Mesendoderm (in vitro differentiated cells): ENCODE data around the gene IGSF22.
A peak's percentile ranks its signal among the peaks of the same experiment; 100 is the strongest.

Experiments
- DNase-seq: peaks from one replicate; pipeline ENCODE4 v3.0.0; 2013
- H2AK5ac ChIP-seq: 2 replicates; pipeline ENCODE4 v1.6.1; 2013; ENCODE audit warnings: low read length, inconsistent platforms
- H2BK120ac ChIP-seq: 2 replicates; pipeline ENCODE4 v1.6.1; 2013; ENCODE audit warnings: low read depth, mild to moderate bottlenecking, low read length, moderate library complexity, mixed read lengths
- H2BK15ac ChIP-seq: replicated peaks from 2 replicates; pipeline ENCODE4 v1.6.1; 2013; ENCODE audit warnings: low read depth, mild to moderate bottlenecking, moderate library complexity
- H2BK5ac ChIP-seq: 2 replicates; pipeline ENCODE4 v1.6.1; 2013; ENCODE audit warnings: low read length, inconsistent platforms
- H3K18ac ChIP-seq: 2 replicates; pipeline ENCODE4 v1.6.1; 2013; ENCODE audit warnings: mild to moderate bottlenecking, low read length, mixed read lengths
- H3K23ac ChIP-seq: one replicate; pipeline ENCODE4 v1.6.1; 2013; ENCODE audit warnings: low read length
- H3K27ac ChIP-seq: 2 replicates; pipeline ENCODE4 v1.5.1; 2013; ENCODE audit warnings: low read depth, mild to moderate bottlenecking, inconsistent platforms, low read length, moderate library complexity
- H3K27me3 ChIP-seq: 2 replicates; pipeline ENCODE4 v1.6.1; 2013; ENCODE audit warnings: low read length, control low read depth, mild to moderate bottlenecking, inconsistent platforms; ENCODE audit not compliant: insufficient read depth, poor library complexity
- H3K36me3 ChIP-seq: 2 replicates; pipeline ENCODE4 v1.6.1; 2013; ENCODE audit warnings: low read length, inconsistent platforms; ENCODE audit not compliant: control insufficient read depth, insufficient read depth
- H3K4ac ChIP-seq: one replicate; pipeline ENCODE4 v1.6.1; 2013; ENCODE audit warnings: low read depth, mild to moderate bottlenecking, low read length, moderate library complexity
- H3K4me1 ChIP-seq: 2 replicates; pipeline ENCODE4 v1.6.1; 2013; ENCODE audit warnings: low read depth, low read length, inconsistent platforms; ENCODE audit not compliant: control insufficient read depth
- H3K4me2 ChIP-seq: 2 replicates; pipeline ENCODE4 v1.6.1; 2013; ENCODE audit warnings: low read length
- H3K4me3 ChIP-seq: 2 replicates; pipeline ENCODE4 v1.5.1; 2013; ENCODE audit warnings: mild to moderate bottlenecking, low read length
- H3K56ac ChIP-seq: one replicate; pipeline ENCODE4 v1.6.1; 2013; ENCODE audit warnings: low read length
- H3K79me1 ChIP-seq: 2 replicates; pipeline ENCODE4 v1.6.1; 2013; ENCODE audit warnings: low read length, inconsistent platforms
- H3K79me2 ChIP-seq: 2 replicates; pipeline ENCODE4 v1.6.1; 2013; ENCODE audit warnings: mild to moderate bottlenecking, low read length; ENCODE audit not compliant: control insufficient read depth, insufficient read depth
- H3K9ac ChIP-seq: 2 replicates; pipeline ENCODE4 v1.6.1; 2013; ENCODE audit warnings: low read length, inconsistent platforms
- H4K5ac ChIP-seq: one replicate; pipeline ENCODE4 v1.6.1; 2013; ENCODE audit warnings: low read length
- H4K8ac ChIP-seq: one replicate; pipeline ENCODE4 v1.6.1; 2013; ENCODE audit warnings: low read depth, mild to moderate bottlenecking, control low read depth, low read length, moderate library complexity
- WGBS: extraction: QIAGEN DNeasy Blood & Tissue Kit; methylation state at CpG from one replicate; pipeline ENCODE4 v1.1.7; 2013; ENCODE audit warnings: low lambda C conversion rate, missing lambda C conversion rate; ENCODE audit not compliant: insufficient coverage; ENCODE audit errors: extremely low coverage; 5-methylcytosine and 5-hydroxymethylcytosine counted together

The IGSF22 gene

DNA sequence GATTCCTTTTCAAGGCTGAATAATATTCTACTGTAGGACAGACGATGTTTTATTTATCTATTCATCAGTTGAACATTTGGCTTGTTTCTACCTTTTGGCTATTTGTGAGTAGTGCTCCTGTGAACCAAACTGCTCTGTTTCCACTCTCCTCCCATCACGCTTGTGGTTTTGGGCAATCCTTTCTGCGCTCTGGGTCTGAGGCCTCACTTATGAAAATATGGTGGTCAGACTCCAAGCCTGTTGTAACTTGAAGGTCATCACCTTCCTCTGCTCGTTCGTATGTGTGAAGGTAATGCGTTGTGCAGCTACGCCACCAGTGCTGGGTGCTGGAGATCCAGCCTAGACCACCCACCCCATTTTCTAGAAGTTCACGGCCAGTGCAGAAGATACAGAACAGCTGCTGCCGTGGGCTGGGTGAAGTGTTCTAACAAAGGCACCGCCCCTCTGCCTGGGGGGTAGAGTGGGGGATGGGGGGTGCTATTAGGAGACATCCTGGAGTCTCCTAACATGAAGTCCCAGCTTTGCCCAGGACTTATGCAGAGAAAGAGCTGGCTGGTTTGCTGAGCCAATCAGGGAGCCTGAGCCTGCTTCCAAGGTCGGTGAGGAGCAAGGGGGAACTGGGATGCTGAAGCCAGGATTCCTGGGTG lies 44.6 kb upstream of the IGSF22 start:
- H2AK5ac ChIP-seq, result no peak overlapping the region
- H2BK5ac ChIP-seq, result no peak overlapping the region
- no peak overlapping the region for H3K27ac ChIP-seq
- no peak overlapping the region for H3K56ac ChIP-seq
- H3K18ac ChIP-seq, result no peak overlapping the region
- H3K27me3 ChIP-seq, result no peaks in the 10 kb centered on the region
- no peaks in the 10 kb centered on the region for H3K4me1 ChIP-seq
- no peak overlapping the region for H3K4me2 ChIP-seq
- H3K9ac ChIP-seq, result no peak overlapping the region
- H3K23ac ChIP-seq, result no peak overlapping the region
- WGBS, result no CpG with 5 or more reads among the region's 11 CpGs
- no peak overlapping the region for H2BK15ac ChIP-seq
- H3K4ac ChIP-seq, result no peak overlapping the region
- no peaks in the 10 kb centered on the region for H3K36me3 ChIP-seq
- H4K8ac ChIP-seq, result no peak overlapping the region
- no peak for DNase-seq
- no peak overlapping the region for H3K4me3 ChIP-seq
- H4K5ac ChIP-seq, result no peak overlapping the region
- H3K79me2 ChIP-seq, result no peaks in the 10 kb centered on the region
- H3K79me1 ChIP-seq, result no peaks in the 10 kb centered on the region
- H2BK120ac ChIP-seq, result no peak overlapping the region

DNA sequence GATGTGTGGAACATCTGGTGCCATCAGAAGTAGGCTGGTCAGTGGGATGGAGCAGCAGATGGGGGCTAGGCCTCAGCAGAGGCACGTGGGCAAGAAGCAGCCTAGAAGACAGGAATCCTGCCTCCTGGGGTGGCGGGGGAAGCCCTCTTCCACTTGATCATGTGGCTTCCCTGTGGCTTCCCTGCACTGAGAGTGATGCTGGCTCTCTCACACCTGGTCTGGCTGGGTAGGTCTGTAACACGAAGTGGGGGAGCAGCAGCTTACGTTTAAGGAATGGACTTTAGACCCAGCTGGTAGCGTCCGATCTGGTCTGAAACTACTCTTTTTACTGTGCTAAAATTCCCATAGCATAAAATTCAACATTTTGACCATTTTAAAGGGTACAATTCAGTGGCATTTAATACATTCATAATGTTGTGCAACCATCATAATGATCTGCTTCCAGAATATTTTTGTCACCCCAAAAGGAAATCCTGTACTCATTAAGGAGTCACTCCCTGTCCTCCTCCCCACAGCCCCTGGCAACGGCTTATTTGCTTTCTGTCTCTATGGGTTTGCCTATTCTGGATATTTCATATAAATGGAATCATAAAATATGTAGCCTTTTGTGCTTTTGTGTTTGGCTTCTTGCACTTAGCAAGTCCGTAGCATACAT lies 43.9 kb upstream of the IGSF22 start:
- Histone ChIP-seq H3K18ac (no peak overlapping the region), H2BK15ac (no peak overlapping the region), H2BK120ac (no peak overlapping the region), H3K4me2 (no peak overlapping the region), H3K79me2 (no peaks in the 10 kb centered on the region), H3K27ac (no peak overlapping the region), H3K9ac (no peak overlapping the region), H3K79me1 (no peaks in the 10 kb centered on the region), H4K5ac (no peak overlapping the region), H3K4me1 (no peaks in the 10 kb centered on the region), H4K8ac (no peak overlapping the region), H2AK5ac (no peak overlapping the region), H3K36me3 (no peaks in the 10 kb centered on the region), H2BK5ac (no peak overlapping the region), H3K56ac (no peak overlapping the region), H3K4ac (no peak overlapping the region), H3K27me3 (no peaks in the 10 kb centered on the region), H3K23ac (no peak overlapping the region), H3K4me3 (no peak overlapping the region)
- DNase-seq, result peak; percentile 63
- WGBS, result no CpG with 5 or more reads among the region's 8 CpGs

DNA sequence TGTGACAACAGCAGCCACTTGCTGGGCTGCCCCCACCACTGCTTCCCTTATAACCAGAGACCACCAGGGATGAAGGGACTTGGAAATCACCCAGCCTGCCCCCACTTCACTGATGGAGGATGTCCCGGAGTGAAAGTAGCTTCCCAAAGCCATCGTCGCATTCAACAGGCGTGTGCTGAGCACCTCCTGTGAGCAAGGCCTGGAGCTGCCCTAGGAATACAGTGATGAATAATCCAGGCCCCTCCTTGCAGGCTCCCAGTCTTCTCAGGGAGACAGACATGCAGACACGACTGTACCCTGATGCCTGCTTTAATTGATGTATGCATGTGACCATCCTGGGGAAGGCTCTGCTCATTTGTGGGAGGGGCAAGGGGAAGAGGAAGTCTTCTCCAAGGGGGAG lies 43.0 kb upstream of the IGSF22 start:
- H3K36me3 ChIP-seq, result no peaks in the 10 kb centered on the region
- WGBS, result no CpG with 5 or more reads among the region's 5 CpGs

DNA sequence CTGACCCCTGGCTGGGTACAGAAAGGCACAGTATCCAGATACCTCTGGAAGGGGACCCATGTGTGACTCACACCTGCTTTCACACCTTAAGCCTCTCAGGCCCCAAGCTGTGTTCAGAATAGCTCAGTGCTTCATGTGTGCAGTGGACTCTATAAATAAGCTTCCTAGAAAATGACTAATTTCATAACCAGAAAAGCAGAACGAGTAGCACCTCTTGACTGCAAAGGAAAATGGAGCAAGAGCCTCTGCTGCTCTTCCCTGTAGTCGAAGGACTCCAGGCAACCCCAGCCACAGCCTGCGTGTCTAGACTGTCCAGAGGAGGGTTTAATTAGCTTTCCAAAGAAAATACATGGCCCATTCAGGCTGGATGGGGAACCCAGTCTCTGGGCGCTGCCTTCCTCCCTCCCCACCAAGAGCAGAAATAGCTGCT lies 42.5 kb upstream of the IGSF22 start:
- Histone ChIP-seq H4K5ac (no peak overlapping the region), H3K27ac (no peak overlapping the region), H3K9ac (no peak overlapping the region), H3K4me1 (no peaks in the 10 kb centered on the region), H3K18ac (no peak overlapping the region), H3K36me3 (no peaks in the 10 kb centered on the region), H3K27me3 (no peaks in the 10 kb centered on the region), H3K4ac (no peak overlapping the region), H2BK5ac (no peak overlapping the region), H3K79me1 (no peaks in the 10 kb centered on the region), H3K4me2 (no peak overlapping the region), H2BK120ac (no peak overlapping the region), H2BK15ac (no peak overlapping the region), H3K23ac (no peak overlapping the region), H3K4me3 (no peak overlapping the region), H4K8ac (no peak overlapping the region), H3K56ac (no peak overlapping the region), H2AK5ac (no peak overlapping the region), H3K79me2 (no peaks in the 10 kb centered on the region)
- DNase-seq, result no peak
- WGBS, result no CpG with 5 or more reads among the region's 4 CpGs

More for the DNA sequence above, 43.0 kb upstream of the IGSF22 start:
- Histone ChIP-seq H4K8ac (no peak overlapping the region), H2AK5ac (no peak overlapping the region), H3K4me2 (no peak overlapping the region), H3K4ac (no peak overlapping the region), H2BK5ac (no peak overlapping the region), H2BK15ac (no peak overlapping the region), H3K9ac (no peak overlapping the region), H3K79me2 (no peaks in the 10 kb centered on the region), H4K5ac (no peak overlapping the region), H3K23ac (no peak overlapping the region), H3K4me1 (no peaks in the 10 kb centered on the region), H3K18ac (no peak overlapping the region), H3K27me3 (no peaks in the 10 kb centered on the region), H3K79me1 (no peaks in the 10 kb centered on the region), H3K56ac (no peak overlapping the region), H3K4me3 (no peak overlapping the region), H3K27ac (no peak overlapping the region), H2BK120ac (no peak overlapping the region)
- no peak for DNase-seq

DNA sequence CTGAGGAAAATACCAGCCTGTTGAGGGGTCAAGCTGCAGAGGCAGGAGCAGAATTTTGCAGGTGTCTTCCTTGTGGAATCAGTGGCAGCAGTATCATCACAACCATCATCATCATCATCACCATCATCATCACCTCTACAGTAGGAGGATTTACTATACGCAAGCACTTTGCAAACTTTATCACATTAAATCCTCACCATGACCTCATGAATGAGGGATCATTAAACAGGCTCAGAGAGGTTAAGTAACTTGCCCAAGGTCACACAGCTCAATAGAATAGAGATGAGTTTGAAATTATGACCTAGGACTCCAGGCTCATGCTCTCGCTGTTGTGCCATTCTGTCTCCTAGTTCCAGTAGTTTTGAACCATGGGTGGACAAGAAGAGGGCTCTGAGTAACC lies 40.0 kb upstream of the IGSF22 start:
- no peak overlapping the region for H4K5ac ChIP-seq

DNA sequence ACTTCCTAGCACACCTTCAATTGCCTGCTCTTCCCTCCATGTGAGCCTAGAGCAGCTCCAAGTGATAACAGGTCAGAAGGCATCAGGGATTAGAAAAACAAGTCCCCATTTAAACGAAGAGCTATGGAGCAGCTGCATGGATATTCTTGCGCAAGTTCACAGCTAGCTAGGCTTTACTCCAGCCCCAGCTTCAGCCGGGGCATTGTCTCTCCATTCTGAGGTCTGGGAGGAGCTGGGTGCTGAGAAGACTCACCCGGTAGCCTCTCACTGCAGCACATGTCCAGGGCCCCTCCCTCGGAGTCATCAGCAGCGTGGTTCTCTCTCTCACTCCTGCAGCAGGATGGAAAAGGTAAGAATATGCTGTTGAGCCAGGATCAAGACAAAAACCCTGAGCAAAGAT lies 39.6 kb upstream of the IGSF22 start:
- Histone ChIP-seq H3K36me3 (no peaks in the 10 kb centered on the region), H3K27ac (no peak overlapping the region), H3K56ac (no peak overlapping the region), H4K5ac (no peak overlapping the region), H3K9ac (no peak overlapping the region), H4K8ac (no peak overlapping the region), H2BK5ac (no peak overlapping the region), H3K4me1 (no peaks in the 10 kb centered on the region), H2AK5ac (no peak overlapping the region), H2BK120ac (no peak overlapping the region), H3K27me3 (no peaks in the 10 kb centered on the region), H3K4me3 (no peak overlapping the region), H2BK15ac (no peak overlapping the region), H3K79me1 (no peaks in the 10 kb centered on the region), H3K23ac (no peak overlapping the region), H3K18ac (no peak overlapping the region), H3K4ac (no peak overlapping the region), H3K4me2 (no peak overlapping the region), H3K79me2 (no peaks in the 10 kb centered on the region)
- WGBS, result no CpG with 5 or more reads among the region's 6 CpGs
- no peak for DNase-seq

More for the DNA sequence above, 40.0 kb upstream of the IGSF22 start:
- Histone ChIP-seq H2BK5ac (no peak overlapping the region), H3K27me3 (no peaks in the 10 kb centered on the region), H3K27ac (no peak overlapping the region), H2AK5ac (no peak overlapping the region), H3K4me2 (no peak overlapping the region), H3K79me2 (no peaks in the 10 kb centered on the region), H3K79me1 (no peaks in the 10 kb centered on the region), H3K23ac (no peak overlapping the region), H2BK120ac (no peak overlapping the region), H3K56ac (no peak overlapping the region), H3K18ac (no peak overlapping the region), H3K9ac (no peak overlapping the region), H4K8ac (no peak overlapping the region), H3K4ac (no peak overlapping the region), H3K4me3 (no peak overlapping the region), H2BK15ac (no peak overlapping the region), H3K4me1 (no peaks in the 10 kb centered on the region), H3K36me3 (no peaks in the 10 kb centered on the region)
- no CpG with 5 or more reads among the region's 2 CpGs for WGBS
- no peak for DNase-seq
